Measurements from ENCODE around the gene LRCOL1.
A peak's percentile ranks its signal among the peaks of the same experiment; 100 is the strongest.

LRCOL1 gene

DNA sequence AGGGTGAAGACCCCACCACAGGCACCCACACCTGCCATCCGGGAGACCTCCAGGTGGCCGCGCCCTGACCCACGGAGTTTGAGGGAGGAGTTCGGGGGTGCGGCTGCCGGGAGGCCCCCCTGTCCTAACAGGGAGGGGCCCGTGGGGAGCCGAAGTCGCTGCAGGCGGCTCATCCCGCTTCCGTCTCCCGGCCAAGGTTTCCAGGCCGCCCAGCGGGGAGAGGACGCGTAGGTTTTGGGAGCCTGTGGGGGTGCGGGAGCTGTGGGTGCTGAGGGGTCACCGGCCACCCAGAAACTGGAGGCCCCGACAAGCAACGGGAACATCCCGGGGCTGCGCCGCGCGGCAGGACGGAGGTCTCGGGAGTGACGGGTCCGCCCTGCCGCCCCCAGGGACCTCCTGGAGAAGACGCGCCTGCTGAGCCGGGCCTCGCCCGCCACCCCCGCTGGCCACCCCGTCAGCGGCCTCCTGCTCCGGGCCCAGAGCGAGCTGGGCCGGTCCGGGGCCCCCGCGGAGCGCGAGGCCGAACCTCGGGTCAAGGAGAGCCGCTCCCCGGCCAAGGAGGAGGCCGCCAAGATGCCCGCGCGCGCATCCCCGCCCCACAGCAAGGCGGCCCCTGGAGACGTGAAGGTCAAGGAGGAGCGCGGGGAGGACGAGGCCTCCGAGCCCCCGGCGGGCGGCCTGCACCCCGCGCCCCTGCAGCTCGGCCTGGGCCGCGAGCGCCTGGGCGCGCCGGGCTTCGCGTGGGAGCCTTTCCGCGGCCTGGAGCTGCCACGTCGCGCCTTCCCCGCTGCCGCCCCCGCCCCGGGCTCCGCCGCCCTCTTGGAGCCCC is 27.6 kb downstream of the LRCOL1 start:
- no peak for DNase-seq (ENCODE audit: low read depth, low spot score)

DNA sequence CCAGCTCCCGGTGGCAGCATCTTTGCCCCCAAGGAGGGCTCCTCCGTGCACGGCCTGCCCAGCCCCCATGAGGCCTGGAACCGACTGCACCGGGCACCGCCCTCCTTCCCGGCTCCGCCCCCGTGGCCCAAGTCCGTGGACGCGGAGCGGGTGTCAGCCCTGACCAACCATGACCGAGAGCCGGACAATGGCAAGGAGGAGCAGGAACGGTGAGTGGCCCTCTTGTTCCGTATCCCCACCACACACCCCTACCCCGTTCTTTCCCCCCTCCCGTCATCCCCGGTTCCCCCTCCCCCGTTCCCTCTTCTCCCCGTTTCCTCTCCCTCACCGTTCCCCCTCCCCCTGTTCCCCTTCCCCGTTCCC is 28.3 kb downstream of the LRCOL1 start:
- no peak for DNase-seq (ENCODE audit: low read depth, low spot score)

DNA sequence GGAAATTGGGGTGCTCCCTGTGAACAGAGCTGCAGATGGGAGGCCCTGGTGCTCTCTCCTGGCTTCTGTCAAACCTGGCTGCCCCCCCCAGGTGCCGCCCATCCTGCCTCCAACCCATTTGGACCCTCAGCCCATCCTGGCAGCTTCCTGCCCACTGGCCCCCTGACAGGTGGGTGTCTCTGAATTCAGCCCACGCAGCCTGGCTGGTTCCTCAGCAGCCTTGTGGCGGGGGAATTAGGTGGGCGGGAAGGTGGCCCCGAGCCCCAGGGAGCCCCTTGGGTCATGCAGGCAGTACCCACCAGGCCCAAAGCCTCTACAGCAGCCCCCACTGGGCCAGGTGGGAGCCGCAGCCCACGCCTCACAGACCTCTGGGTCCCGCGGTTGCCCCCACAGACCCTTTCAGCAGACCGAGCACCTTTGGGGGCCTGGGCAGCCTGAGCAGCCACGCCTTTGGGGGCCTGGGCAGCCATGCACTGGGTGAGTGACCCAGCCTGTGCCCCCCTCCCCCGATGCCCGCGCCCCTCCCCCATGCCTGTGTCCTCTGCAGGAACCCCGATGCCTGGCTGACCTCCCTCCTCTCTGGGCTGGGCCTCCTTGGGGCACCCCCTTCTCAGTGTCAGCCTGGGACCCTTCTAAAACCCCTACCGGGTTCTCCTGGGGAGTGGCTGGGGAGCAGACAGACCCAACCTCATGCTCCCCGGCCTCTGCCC is 28.9 kb downstream of the LRCOL1 start:
- DNase-seq (ENCODE audit: low read depth, low spot score), result no peak

DNA sequence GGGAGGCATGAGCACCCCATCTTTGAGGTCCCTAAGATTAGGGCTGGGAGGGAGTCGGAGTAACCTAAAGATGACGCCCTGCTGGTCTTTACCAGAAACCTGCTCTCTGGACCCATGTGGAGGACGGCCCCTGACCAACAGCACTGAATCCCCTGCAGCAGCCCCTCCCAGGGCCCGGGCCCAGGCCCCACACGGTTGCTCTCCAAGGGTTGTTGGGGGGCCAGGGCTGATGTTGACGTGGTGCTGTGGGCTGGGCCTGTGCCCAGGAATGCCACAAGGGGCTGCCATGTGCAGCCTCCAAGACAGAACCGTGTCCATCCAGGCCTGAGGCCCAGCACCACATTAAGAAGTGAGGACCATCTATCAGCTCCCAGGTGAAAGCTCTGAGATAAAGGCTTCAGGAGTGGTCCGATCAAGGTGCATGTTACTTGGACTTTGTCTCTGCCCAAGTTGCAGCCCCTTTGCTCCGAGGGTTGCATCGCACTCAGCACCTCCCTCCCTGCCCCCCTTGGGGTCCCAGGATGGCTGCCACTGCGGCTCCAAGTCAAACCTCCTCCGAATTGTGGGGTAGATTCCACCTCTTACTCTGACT is 29.6 kb downstream of the LRCOL1 start:
- no peak for DNase-seq (ENCODE audit: low read depth, low spot score)

DNA sequence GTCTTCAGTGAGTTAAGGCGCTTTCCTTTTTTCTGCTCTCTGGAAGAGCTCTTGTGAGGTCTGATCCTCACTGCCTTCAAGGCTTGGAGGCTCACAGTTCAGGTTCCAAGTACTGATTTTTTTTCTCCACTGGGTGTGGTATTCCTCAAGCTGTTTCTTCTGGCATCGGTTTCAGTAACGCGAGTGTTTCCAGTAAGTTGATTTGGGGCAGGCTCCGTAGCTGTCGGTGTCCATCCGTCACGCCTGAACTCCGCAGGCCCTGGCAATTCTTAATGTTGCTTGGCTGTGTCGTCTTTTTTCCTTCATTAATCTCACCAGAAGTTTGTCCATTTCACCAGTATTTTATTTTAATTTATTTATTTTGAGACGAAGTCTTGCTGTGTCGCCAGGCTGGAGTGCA is 30.6 kb downstream of the LRCOL1 start:
- DNase-seq (ENCODE audit: low read depth, low spot score), result no peak

DNA sequence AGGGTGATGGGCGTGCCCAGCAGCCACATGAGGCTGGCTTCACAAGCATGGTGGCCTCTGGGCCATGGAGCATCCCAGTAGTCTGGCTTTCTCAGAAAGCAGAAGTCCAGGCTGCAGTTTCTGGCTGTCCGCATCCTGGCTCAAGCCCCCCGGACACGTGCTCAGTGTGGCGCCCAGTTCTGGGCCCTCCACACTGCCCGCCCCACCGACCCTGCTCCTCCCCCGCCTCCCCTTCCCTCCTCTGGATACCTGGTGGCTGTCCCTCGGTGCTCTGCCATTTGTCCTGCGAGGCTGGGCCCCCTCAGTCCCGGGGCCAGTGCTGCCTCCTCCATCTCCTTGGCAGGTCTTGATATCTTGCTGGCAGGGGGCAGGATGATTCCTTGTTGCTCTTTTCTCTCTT is 31.6 kb downstream of the LRCOL1 start:
- no peak for DNase-seq (ENCODE audit: low read depth, low spot score)

DNA sequence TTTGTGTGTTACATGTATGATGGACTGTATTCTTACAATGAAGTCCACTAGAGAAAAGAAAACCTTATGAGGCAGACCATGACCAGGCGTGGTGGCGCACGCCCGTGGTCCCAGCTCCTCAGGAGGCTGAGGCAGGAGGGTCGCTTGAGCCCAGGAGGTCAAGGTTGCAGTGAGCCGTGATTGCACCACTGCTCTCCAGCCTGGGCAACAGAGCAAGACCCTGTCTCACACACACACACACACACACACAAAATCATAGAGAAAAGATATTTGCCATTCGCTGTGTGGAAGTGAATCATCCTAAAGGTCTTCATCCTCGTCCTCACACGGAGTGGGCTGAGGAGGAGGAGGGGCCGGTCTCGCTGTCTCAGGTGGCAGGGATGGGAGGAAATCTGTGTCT is 32.3 kb downstream of the LRCOL1 start:
- no peak for DNase-seq (ENCODE audit: low read depth, low spot score)

DNA sequence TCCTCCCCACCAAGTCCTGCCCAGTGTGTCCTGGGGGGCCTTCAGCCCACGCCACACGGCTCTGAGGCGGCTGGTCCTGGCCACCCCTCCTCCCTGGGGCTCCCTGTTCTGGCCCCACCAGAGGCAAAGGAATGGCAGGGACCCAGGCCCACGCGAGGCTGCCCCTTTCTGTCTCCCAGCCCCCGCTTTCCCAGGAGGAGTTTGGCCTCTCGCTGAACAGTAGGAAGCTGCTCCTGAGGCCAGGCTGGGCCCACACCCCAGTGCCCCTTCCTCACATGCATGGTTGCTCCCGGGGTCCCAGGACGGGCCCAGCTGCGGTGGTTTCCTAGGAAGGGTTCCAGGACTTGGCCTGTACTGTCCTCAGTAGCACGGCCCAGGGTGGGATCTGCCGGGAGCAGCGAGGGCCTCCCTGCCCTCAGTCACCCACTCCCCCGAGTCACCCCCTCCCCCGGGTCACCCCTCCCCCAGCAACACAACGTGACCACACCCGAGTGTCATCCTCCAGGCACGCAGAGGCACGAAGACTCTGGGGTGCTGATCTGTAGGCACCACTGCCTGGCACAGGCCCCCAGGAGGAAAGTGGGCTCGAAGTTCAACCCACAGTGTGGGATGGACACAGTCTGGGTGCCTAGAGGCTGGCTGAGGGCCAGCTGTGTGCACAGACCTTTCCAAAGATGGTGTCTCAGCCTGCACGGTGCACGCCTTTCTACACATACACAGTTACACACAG is 33.0 kb downstream of the LRCOL1 start:
- no peak for DNase-seq (ENCODE audit: low read depth, low spot score)

DNA sequence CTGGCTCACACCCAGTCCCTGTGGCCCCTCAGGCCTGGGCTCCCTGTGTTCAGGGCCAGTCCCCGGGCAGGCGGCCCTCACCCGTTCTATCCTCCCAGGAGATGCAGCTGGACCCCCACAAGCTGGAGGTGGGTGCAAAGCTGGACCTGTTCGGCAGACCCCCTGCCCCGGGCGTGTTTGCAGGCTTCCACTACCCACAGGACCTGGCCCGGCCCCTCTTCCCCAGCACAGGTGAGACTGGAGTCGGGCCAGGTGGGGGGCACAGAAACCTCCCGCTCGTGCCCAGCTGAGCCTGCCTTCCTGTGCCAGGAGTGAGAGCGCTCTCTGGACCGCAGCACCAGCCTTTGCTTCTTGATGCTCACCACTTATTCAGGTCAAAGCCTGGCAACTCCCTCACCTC is 33.7 kb downstream of the LRCOL1 start:
- DNase-seq (ENCODE audit: low read depth, low spot score), result no peak

DNA sequence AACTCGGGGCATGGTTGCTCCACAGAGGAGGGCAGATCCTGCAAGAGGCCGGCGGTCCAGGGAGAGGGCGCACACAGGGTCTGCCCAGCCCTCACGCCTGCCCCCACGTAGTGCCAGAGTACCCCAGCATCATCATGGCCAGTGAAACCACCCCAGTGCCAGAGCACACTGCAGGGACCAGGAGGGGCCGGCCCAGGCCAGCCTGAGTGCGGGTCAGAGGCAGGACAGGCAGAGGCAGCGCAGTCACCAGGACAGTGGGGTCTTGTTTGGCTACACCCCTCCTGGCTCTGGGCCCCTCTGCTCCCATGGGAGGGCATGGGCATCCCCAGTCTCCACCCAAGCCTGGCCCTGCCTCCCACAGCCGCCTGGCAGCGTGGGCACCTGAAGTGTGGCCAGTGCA is 34.7 kb downstream of the LRCOL1 start:
- no peak for DNase-seq (ENCODE audit: low read depth, low spot score)

DNA sequence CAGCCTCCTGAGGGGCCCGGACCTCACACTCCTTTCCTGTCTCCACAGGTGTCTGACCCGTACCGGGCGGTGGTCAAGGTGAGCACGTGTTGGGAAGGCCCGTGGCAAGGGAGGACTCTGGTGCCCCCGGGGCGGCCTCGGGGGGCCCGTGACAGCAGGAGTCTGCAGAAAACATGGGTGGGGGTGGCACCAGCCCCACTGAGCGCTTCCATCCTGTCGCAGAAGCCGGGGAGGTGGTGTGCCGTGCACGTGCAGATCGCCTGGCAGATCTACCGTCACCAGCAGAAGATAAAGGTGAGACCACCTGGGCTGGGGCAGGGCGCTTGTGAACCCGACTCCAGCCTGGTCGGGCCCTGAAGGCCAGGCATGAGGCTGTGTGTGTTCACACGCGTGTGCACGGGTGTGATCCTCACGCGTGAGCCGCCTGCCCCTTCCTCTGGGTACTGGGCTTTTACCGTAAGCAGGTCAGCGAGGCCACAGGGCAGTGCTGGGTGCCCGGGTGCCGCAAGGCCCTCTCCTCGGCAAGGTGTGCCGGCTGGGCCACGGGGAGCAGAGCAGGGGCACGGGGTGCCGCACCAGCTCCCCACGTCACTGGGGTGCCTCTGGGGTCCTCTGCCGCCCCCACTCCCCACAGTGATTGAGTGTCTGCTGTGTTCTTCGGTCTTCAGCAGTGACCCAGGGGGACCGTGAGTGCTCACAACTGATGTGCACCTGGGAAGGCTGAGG is 35.9 kb downstream of the LRCOL1 start:
- DNase-seq (ENCODE audit: low read depth, low spot score), result no peak

DNA sequence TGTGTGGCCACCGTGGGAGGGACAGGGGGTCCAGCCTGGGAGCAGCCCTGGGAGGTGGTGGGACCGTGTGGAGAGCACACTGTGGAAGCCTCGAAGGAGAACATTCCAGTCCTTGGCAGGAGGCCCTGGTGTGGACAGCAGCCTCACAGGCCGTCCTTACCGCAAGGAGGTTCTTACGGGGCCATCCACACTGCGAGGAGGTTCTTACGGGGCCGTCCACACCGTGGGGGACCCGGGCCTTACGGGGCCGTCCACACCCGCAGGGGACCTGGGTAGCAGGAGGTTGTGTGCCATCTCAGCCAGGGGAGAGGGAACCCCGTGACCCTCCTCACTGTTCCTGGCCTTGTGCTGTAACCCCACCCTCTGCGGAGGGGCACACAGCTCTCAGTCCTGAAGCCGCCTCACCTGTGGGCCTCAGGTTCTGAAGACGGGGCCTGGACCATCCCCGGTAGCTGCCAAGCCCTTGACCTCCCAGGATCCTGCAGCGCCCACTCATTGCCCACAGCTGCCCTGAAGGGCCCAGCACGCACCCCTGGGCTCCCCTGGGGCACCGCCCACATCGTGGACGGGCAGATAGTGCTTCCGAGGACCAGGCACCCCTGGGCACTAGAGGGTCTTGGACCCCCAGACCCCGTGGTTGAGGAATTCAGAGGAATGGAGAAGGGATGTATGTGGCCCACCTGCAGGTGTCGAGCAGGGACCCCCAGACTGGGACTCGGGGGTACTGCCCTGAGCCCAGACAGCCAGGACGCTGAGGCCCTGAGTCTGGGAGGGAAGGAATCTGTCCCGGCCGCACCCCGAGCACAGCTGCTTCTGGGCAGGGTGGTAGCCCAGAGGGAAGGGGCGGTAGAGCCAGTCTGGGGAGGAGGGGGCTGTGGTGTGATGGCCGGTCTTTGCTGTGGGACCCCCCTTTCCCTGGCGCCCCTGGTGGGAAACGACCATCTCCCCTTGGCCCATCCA is 37.3 kb downstream of the LRCOL1 start:
- DNase-seq (ENCODE audit: low read depth, low spot score), result no peak

DNA sequence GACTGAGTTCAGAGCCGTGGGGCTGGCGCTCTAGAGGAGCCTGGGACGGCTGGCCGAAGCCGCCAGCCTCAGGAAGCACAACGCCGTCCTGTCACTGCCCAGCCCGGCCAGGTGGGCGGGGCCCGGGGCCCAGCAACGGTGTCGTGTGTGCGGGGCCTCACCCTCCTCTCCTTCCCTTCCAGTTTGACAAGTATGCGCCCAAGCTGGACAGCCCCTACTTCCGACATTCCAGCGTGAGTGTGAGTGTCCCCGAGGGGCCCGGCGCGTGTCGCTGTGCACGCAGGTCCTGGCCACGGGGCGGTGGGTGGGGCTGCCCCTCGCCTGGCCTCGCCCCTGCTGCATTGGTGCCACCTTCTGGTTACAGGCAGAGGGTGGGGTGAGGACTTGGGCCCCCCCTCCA is 38.3 kb downstream of the LRCOL1 start:
- DNase-seq (ENCODE audit: low read depth, low spot score), result peak; percentile 64

DNA sequence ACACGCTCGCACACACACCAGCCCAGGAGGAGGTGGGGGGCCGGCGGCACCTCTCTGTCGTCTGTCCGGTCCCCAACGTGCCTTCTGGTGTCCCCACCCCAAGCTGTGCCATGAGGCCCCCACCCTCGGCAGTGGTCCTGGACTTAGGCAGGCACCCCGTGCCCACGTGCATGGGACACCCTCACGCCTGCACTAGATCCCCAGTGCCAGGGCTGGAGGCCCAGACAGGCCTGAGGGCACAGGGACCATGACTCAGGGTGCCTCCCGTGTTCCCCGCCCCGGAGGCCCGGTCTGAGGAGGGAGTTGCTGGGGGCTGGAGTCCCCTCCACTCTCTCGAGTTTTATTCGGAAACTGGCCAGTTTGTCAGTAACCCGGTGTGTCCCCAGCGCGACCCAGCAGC is 38.8 kb downstream of the LRCOL1 start:
- DNase-seq (ENCODE audit: low read depth, low spot score), result no peak

DNA sequence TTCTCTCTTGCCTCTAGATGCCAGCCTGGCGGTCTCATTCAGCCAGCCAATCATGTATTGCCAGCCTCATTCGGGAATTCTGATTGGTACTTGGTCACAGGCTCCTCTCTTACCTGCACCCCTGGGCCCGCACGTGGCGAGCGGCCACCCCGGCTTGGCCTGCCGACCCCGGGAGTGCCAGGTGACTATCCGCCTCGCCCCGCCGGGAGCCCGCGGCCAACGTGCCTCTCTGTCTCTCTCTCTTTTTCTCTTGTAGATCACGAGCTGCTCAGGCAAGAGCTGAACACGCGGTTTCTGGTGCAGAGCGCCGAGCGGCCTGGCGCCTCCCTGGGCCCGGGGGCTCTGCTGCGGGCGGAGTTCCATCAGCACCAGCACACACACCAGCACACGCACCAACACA is 39.3 kb downstream of the LRCOL1 start:
- DNase-seq (ENCODE audit: low read depth, low spot score), result no peak

DNA sequence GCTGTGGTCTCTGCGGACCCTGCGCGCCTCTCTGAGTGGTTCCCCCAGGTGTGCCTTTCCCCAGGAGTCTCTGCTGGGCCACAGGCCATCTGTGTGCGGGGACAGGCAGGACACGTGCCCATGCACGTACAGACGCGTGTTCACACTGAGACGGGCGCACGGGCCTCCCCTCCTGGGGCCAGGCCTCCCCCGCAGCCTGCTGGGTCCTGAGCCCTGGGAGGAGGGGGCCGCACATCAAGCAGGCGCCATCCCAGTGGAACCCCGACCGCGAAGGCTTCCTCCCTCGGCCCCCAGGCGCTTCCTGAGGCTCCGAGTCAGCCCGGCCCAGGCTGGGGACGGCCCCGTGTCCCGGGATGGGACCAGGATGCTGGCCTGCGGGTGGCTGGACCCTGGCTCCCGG is 39.7 kb downstream of the LRCOL1 start:
- DNase-seq (ENCODE audit: low read depth, low spot score), result no peak

DNA sequence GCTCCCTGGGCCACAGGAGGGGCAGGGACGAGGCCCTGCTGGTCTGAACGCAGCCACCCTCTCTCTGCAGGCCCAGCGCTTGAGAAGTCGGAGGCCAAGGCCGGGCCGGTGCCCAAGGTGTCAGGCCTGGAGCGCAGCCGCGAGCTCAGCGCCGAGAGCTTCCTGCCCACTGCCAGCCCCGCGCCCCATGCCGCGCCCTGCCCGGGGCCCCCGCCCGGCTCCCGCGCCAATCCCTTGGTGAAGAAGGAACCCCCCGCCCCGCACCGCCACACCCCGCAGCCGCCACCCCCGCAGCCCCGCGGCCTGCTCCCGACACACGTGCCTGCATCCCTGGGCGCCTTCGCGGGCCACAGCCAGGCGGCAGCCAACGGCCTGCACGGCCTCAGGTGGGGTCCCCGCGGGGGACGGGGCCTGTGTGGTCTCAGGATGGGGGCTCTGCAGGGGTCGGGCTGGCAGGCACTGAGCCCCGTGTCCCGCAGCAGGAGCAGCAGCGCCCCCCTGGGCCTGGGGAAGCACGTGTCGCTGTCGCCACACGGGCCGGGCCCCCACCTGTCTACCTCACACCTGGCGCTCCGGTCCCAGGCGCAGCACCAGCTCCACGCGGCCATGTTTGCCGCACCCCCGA is 40.4 kb downstream of the LRCOL1 start:
- no peak for DNase-seq (ENCODE audit: low read depth, low spot score)

DNA sequence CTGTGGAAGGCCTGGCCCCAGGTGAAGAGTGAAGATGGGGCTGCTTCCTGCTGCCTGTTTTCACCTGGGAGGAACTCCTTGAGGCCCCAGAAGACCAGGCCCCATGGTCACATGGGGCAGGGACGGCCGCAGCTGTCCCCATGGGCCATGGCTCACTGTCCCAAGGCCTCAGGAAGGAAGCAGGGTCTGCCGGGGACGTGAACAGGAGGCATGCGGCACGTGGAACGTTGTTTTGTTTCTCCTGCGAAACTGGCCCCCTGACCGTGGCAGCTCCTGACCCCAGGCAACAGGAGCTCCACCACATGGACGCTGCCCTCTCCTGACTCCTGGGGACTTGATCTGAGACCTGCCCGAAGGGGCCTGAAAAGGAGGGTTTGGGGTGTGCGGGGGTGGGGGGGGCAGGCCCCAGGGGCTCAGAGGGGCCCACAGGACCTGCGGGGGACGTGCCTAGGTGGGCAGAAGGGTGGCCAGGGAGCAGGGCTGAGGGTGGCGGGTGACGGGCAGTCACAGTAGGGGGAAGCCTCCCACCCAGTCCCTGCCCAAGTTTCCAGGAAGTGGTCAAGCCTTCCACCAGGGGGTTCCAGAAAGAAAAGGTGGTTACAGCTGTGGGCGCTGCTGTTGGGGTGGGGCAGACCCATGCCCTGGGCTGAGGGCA is 41.4 kb downstream of the LRCOL1 start:
- DNase-seq (ENCODE audit: low read depth, low spot score), result no peak

DNA sequence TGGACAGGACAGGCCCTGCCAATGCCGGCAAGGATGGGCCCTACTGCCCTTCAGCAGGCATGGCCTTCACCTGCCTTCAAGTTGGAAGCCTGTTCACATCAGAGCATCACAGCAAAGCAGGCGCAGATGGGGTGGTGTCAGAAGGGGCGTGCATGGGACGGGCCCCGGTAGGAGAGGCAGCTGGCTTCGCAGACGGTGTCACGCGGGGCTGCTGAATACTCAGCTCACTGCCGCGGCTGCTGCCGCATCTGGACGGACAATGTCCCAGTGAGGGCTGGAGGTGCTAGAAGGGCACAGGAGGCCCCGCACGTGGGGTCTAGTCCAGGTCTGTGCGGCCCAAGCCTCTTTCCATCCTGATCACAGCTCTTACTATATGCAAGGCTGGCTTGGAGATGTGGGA is 42.1 kb downstream of the LRCOL1 start:
- no peak for DNase-seq (ENCODE audit: low read depth, low spot score)

Measured in ELF-1 (cell line).